IPS-NIHi7 (cell line): ENCODE data around the gene NDUFS4.
A peak's percentile ranks its signal among the peaks of the same experiment; 100 is the strongest.
"Not testable (repeated sequence)": the region's sequence is repeated elsewhere in the genome, so short reads cannot be mapped to it uniquely, and the experiment has no call there.

Source experiments
- DNase-seq: peaks from one replicate; pipeline ENCODE4 v3.0.0; 2012; ENCODE audit warnings: mixed read lengths; ENCODE audit errors: extremely low spot score

NDUFS4 gene

GRCh38 chr5:53665313-53665712 lies 104.9 kb downstream of the NDUFS4 start:
- not testable (repeated sequence) for DNase-seq

- no peak for DNase-seq
Measured at GRCh38 chr5:53667621-53668020, 107.2 kb downstream of the NDUFS4 start.

- DNase-seq: peak; percentile 39
Measured at GRCh38 chr5:53671447-53671846, 111.0 kb downstream of the NDUFS4 start.

GRCh38 chr5:53674121-53674520 lies 113.7 kb downstream of the NDUFS4 start:
- DNase-seq: no peak

GRCh38 chr5:53677632-53678031 lies 117.2 kb downstream of the NDUFS4 start:
- DNase-seq: no peak

GRCh38 chr5:53678981-53679660 lies 118.7 kb downstream of the NDUFS4 start:
- no peak for DNase-seq

- DNase-seq: no peak
Measured at GRCh38 chr5:53681079-53681478, 120.6 kb downstream of the NDUFS4 start.

GRCh38 chr5:53691014-53691413 lies 130.6 kb downstream of the NDUFS4 start:
- DNase-seq: no peak

- DNase-seq: no peak
Measured at GRCh38 chr5:53694520-53695022, 134.1 kb downstream of the NDUFS4 start.

- not testable (repeated sequence) for DNase-seq
Measured at GRCh38 chr5:53710405-53710804, 150.0 kb downstream of the NDUFS4 start.

- no peak for DNase-seq
Measured at GRCh38 chr5:53712327-53712726, 151.9 kb downstream of the NDUFS4 start.

GRCh38 chr5:53713978-53714666 lies 153.7 kb downstream of the NDUFS4 start:
- DNase-seq: no peak

GRCh38 chr5:53714667-53715010 lies 154.2 kb downstream of the NDUFS4 start:
- no peak for DNase-seq

- no peak for DNase-seq
Measured at GRCh38 chr5:53726121-53726520, 165.7 kb downstream of the NDUFS4 start.

GRCh38 chr5:53730943-53731342 lies 170.5 kb downstream of the NDUFS4 start:
- DNase-seq: no peak
